Measurements from ENCODE around the gene OSBPL6.

OSBPL6 gene

GRCh38 chr2:178448968-178449661 lies 254.8 kb downstream of the OSBPL6 start:
- DNase-seq (ENCODE audit: low spot score) = peak; percentile 20

- peak; percentile 17 for DNase-seq (ENCODE audit: low spot score)
Observed at GRCh38 chr2:178449700-178450523, 255.6 kb downstream of the OSBPL6 start.

- peak; percentile 61 for DNase-seq (ENCODE audit: low spot score)
Observed at GRCh38 chr2:178450524-178450773, 256.1 kb downstream of the OSBPL6 start.

GRCh38 chr2:178450774-178451525 lies 256.6 kb downstream of the OSBPL6 start, which contains the start of the genes PJVK and PRKRA:
TSS of gene PJVK (plus strand) at chr2:178451378. CDS start at chr2:178453410, 2,032 bp downstream.
TSS of gene PRKRA (minus strand) at chr2:178451175. CDS start at chr2:178451030, 145 bp downstream.
- peak; percentile 95 for DNase-seq (ENCODE audit: low spot score)

- DNase-seq (ENCODE audit: low spot score) = no peak
Observed at GRCh38 chr2:178452334-178452733, 258.0 kb downstream of the OSBPL6 start.
